GM23248 (cell line): Measurements from ENCODE around the gene FAM168B.

Experiments used
- EZH2 ChIP-seq: fragments of 200-600 bp; sonication (generic); IDR thresholded peaks from 2 replicates; pipeline ENCODE4 v1.6.1; 2018; ENCODE audit warnings: antibody characterized with exemption, mild to moderate bottlenecking; ENCODE audit not compliant: insufficient read depth, poor library complexity, severe bottlenecking
- EZH2phosphoT487 ChIP-seq: fragments of 200-600 bp; sonication (generic); IDR thresholded peaks from 2 replicates; pipeline ENCODE4 v1.6.1; 2018; ENCODE audit warnings: antibody characterized with exemption, moderate library complexity, mild to moderate bottlenecking, low read depth; ENCODE audit not compliant: insufficient read depth

DNA sequence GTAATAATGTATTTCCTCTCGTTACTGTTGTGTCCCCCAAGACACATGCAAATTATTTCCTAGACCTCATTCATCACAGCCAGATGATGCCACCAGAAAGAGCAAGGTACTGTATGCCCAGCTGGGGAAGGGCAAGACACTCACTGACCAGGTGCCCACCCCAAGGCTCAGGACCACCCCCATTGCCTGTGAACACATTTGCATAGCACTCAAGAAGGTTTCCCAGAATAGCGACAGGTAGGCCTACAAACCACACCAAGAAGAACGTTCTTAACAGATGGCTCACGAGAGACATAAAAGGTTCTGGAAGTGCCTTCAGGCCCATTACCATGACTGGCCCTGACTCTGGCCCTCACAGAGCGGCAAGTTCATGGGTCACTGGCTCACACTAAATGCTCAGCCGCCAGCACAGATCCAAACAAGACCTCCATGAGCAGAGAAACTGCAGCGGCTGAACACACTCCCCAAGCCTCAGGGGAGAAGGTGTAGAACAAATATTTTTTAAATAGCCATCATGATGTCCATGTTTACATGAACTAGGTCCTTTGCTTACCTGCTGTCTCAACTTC is 44.0 kb downstream of the FAM168B start:
- TF ChIP-seq EZH2 (no peak), EZH2phosphoT487 (no peak)
